A549 (cell line): ENCODE results near the gene TCEA3. TPM values are rescaled to one million over a fixed set of nuclear protein-coding genes. Genes with fewer than 3 reads are reported as not detected.

Source experiments
- ATAC-seq, 2 experiments: fragments of 200-7000 bp in 1 of 2; fragments of >200 bp in 1 of 2; cut with Nextera tagmentation in 1 of 2; cut with Tn5 transposase in 1 of 2; 3 replicates each; pipeline versions ENCODE4 v1.8.0 to v1.9.1; 2018 to 2020; ENCODE audit warnings: mild to moderate bottlenecking in 1 of 2, moderate library complexity in 1 of 2
- CTCF ChIA-PET: fragments of 300-600 bp; sonication (Branson Sonifier 250); formaldehyde crosslinking; extraction: SDS; loops from one replicate; lab custom pipeline; 2021; ENCODE audit warnings: antibody characterized with exemption, inconsistent platforms; lab: Yijun Ruan, JAX
- POLR2A ChIA-PET: fragments of 350-600 bp; formaldehyde crosslinking; extraction: SDS; loops from one replicate; lab custom pipeline; 2021; ENCODE audit warnings: antibody characterized with exemption, inconsistent platforms; lab: Yijun Ruan, JAX
- DNase-seq, 2 experiments: peaks; one replicate each; pipeline versions ENCODE4 v3.0.0 to v3.0.0-alpha.2; 2011 to 2016; ENCODE audit warnings: low read depth in 1 of 2, low spot score in 1 of 2
- FAIRE-seq: peaks from 2 replicates; lab custom pipeline; 2011; peaks lifted over from hg19 to GRCh38; lab: Jason Lieb, UNC
- H3K27ac ChIP-seq, 2 experiments: fragments of >200 bp; sonication (Bioruptor Twin); formaldehyde crosslinking; 3 replicates each; pipeline ENCODE4 v1.5.1; 2016 to 2017
- H3K4me1 ChIP-seq: fragments of >200 bp; sonication (Bioruptor Twin); formaldehyde crosslinking; 3 replicates; pipeline ENCODE4 v1.6.1; 2016
- H3K4me2 ChIP-seq: fragments of >200 bp; sonication (Bioruptor Twin); formaldehyde crosslinking; 3 replicates; pipeline ENCODE4 v1.6.1; 2016
- H3K4me3 ChIP-seq: fragments of >200 bp; sonication (Bioruptor Twin); formaldehyde crosslinking; 3 replicates; pipeline ENCODE4 v1.5.1; 2016
- H3K9me3 ChIP-seq: fragments of >200 bp; sonication (Bioruptor Twin); formaldehyde crosslinking; 3 replicates; pipeline ENCODE4 v1.6.1; 2016
- ATOH8 ChIP-seq: fragments of 250-450 bp; sonication (Bioruptor Pico); IDR thresholded peaks from 2 replicates; pipeline ENCODE4 v1.5.0; 2020; ENCODE audit warnings: low read depth, mild to moderate bottlenecking, moderate library complexity
- BHLHE40 ChIP-seq: IDR thresholded peaks from 2 replicates; pipeline ENCODE4 v1.6.1; 2012; ENCODE audit warnings: low read depth, low read length, inconsistent platforms
- CBX2 ChIP-seq: fragments of 200-600 bp; sonication (generic); IDR thresholded peaks from 2 replicates; pipeline ENCODE4 v1.6.1; 2016; ENCODE audit warnings: low read depth, mild to moderate bottlenecking, borderline replicate concordance
- CEBPB ChIP-seq, 2 experiments: fragments of >200 bp in 1 of 2; sonication (Bioruptor Twin) in 1 of 2; formaldehyde crosslinking in 1 of 2; IDR thresholded peaks; 2 replicates each; pipeline ENCODE4 v1.6.1; 2012 to 2016
- CHD2 ChIP-seq: fragments of 150-350 bp; IDR thresholded peaks from 2 replicates; pipeline ENCODE4 v1.6.1; 2014; ENCODE audit warnings: low read length; ENCODE audit not compliant: partially characterized antibody
- EHF ChIP-seq: fragments of 250-450 bp; sonication (Bioruptor Pico); IDR thresholded peaks from 2 replicates; pipeline ENCODE4 v1.5.0; 2020; ENCODE audit warnings: mild to moderate bottlenecking
- EHMT2 ChIP-seq: fragments of 200-600 bp; sonication (generic); IDR thresholded peaks from 2 replicates; pipeline ENCODE4 v1.6.1; 2016; ENCODE audit warnings: antibody characterized with exemption, low read depth, mild to moderate bottlenecking, moderate library complexity
- ESRRA ChIP-seq: fragments of 150-350 bp; IDR thresholded peaks from 2 replicates; pipeline ENCODE4 v1.6.1; 2014; ENCODE audit warnings: mild to moderate bottlenecking, low read length, borderline replicate concordance
- FOSL2 ChIP-seq, 2 experiments: fragments of 450-650 bp in 1 of 2; fragments of >200 bp in 1 of 2; sonication (Bioruptor Twin) in 1 of 2; formaldehyde crosslinking; IDR thresholded peaks; 2 replicates each; pipeline versions ENCODE4 v1.5.0 to v1.6.1; 2016 to 2020; ENCODE audit warnings: mild to moderate bottlenecking in 1 of 2, moderate library complexity in 1 of 2
- FOXS1 ChIP-seq: fragments of 250-450 bp; sonication (Bioruptor Pico); IDR thresholded peaks from 2 replicates; pipeline ENCODE4 v1.5.0; 2020; ENCODE audit warnings: mild to moderate bottlenecking, moderate library complexity
- GATA3 ChIP-seq: IDR thresholded peaks from 2 replicates; pipeline ENCODE4 v1.6.1; 2012; ENCODE audit warnings: borderline replicate concordance
- HDAC2 ChIP-seq: fragments of 200-600 bp; sonication (generic); IDR thresholded peaks from 2 replicates; pipeline ENCODE4 v1.6.1; 2016
- HES2 ChIP-seq: fragments of >200 bp; sonication (Bioruptor Twin); formaldehyde crosslinking; IDR thresholded peaks from 2 replicates; pipeline ENCODE4 v1.6.1; 2016
- HOXA7 ChIP-seq: fragments of 250-450 bp; sonication (Bioruptor Pico); IDR thresholded peaks from 2 replicates; pipeline ENCODE4 v1.5.0; 2020; ENCODE audit warnings: mild to moderate bottlenecking, moderate library complexity
- JUNB ChIP-seq: fragments of >200 bp; sonication (Bioruptor Twin); formaldehyde crosslinking; IDR thresholded peaks from 2 replicates; pipeline ENCODE4 v1.6.1; 2016
- KDM5A ChIP-seq: fragments of 200-600 bp; sonication (generic); IDR thresholded peaks from 2 replicates; pipeline ENCODE4 v1.6.1; 2016; ENCODE audit warnings: antibody characterized with exemption, mild to moderate bottlenecking
- MAFK ChIP-seq: fragments of 450-650 bp; IDR thresholded peaks from 2 replicates; pipeline ENCODE4 v1.6.1; 2014; ENCODE audit not compliant: partially characterized antibody
- MYC ChIP-seq: IDR thresholded peaks from 2 replicates; pipeline ENCODE4 v1.6.1; 2012; ENCODE audit warnings: mild to moderate bottlenecking, inconsistent platforms, low read length, improper control_type of control experiment, borderline replicate concordance
- NR3C1 ChIP-seq: fragments of >200 bp; sonication (Bioruptor Twin); formaldehyde crosslinking; IDR thresholded peaks from 3 replicates; pipeline ENCODE4 v1.6.1; 2017
- PHF8 ChIP-seq: fragments of 200-600 bp; sonication (generic); IDR thresholded peaks from 2 replicates; pipeline ENCODE4 v1.6.1; 2016; ENCODE audit warnings: low read depth, mild to moderate bottlenecking, antibody characterized with exemption, moderate library complexity, borderline replicate concordance
- RARB ChIP-seq: fragments of 250-450 bp; sonication (Bioruptor Pico); IDR thresholded peaks from 2 replicates; pipeline ENCODE4 v1.8.0; 2021; ENCODE audit warnings: mild to moderate bottlenecking, moderate library complexity
- RCOR1 ChIP-seq: fragments of 150-350 bp; IDR thresholded peaks from 2 replicates; pipeline ENCODE4 v1.6.1; 2014; ENCODE audit warnings: antibody characterized with exemption, low read length, low read depth
- REST ChIP-seq: fragments of 200-600 bp; sonication (generic); IDR thresholded peaks from 2 replicates; pipeline ENCODE4 v1.6.1; 2016; ENCODE audit warnings: antibody characterized with exemption, mild to moderate bottlenecking, moderate library complexity
- ZC3H11A ChIP-seq: fragments of 450-650 bp; IDR thresholded peaks from 2 replicates; pipeline ENCODE4 v1.6.1; 2014; ENCODE audit warnings: antibody characterized with exemption, mild to moderate bottlenecking
- WGBS: methylation state at CpG from one replicate; pipeline ENCODE4 v1.1.6; 2017; ENCODE audit errors: missing lambda C conversion rate; 5-methylcytosine and 5-hydroxymethylcytosine counted together
- polyA plus RNA-seq, 4 experiments: library from polyadenylated mRNA; depleted of rRNA in 3 of 4; stranded (reverse); fragments of >200 nt; fragmentation: RNase III in 1 of 4; extraction: RNeasy Plus Mini Kit Qiagen cat#74134 plus additional on column Dnase treatment in 1 of 4; gene quantifications; 2 replicates in 3 of 4; 3 replicates in 1 of 4; pipeline ENCODE4 v1.2.3, GENCODE V29; 2011 to 2017

Gene TCEA3
- polyA plus RNA-seq, 2 of the 4 experiments (the other 2 are of a cell fraction), result 0.58 TPM

GRCh38 chr1:23339632-23340031, 84.9 kb downstream of the TCEA3 start (continued):
- TF ChIP-seq CEBPB (IDR thresholded peaks at IDR 0.05) (no peak), MYC (no peak), ZC3H11A (no peak), RCOR1 (no peak)

- H3K4me2 ChIP-seq, result no peak overlapping the region
- ATAC-seq (no peak), FAIRE-seq (no peak), DNase-seq (no peak)
- no peaks in the 10 kb centered on the region for H3K9me3 ChIP-seq
- no peak overlapping the region for H3K4me3 ChIP-seq
- WGBS, result 89% methylated on average over 2 of the region's 2 CpGs
- ChIA-PET CTCF (interaction anchor here (1.3 to 2.9 kb wide), 2 partner anchors 35 to 66 kb away, joined by 6 to 8 read pairs; no protein-coding TSS in a partner anchor), POLR2A (no interaction called here)
- TF ChIP-seq ESRRA, result no peak
- TF ChIP-seq JUNB, result no peak
- no peak for TF ChIP-seq RARB (CRISPR knock-in tag)
- no peak for TF ChIP-seq KDM5A
- TF ChIP-seq BHLHE40, result no peak
- TF ChIP-seq MAFK, result no peak
- no peak for TF ChIP-seq HDAC2
- TF ChIP-seq ATOH8 (CRISPR knock-in tag), result no peak
- no peak for TF ChIP-seq CBX2
- TF ChIP-seq GATA3, result no peak
- peaks cover 39% of the 10 kb centered on the region; the same call in 2 of the 3 replicates for H3K4me1 ChIP-seq
- no peak overlapping the region for H3K27ac ChIP-seq
These were observed 86.7 kb downstream of the TCEA3 start for GRCh38 chr1:23337869-23338268.

GRCh38 chr1:23331713-23332112, 92.8 kb downstream of the TCEA3 start:
- no peaks in the 10 kb centered on the region for H3K9me3 ChIP-seq
- H3K4me1 ChIP-seq, result peaks cover 22% of the 10 kb centered on the region; the same call in 2 of the 3 replicates
- H3K4me3 ChIP-seq, result no peak overlapping the region
- no peak overlapping the region for H3K27ac ChIP-seq
- ChIA-PET CTCF (interaction anchor here (0.7 to 1.8 kb wide), 2 partner anchors 9 to 72 kb away, joined by 4 to 10 read pairs; no protein-coding TSS in a partner anchor), POLR2A (no interaction called here)
- TF ChIP-seq EHMT2 (no peak), ATOH8 (CRISPR knock-in tag) (no peak), RCOR1 (no peak), FOSL2 (IDR thresholded peaks at IDR 0.05) (no peak), FOSL2 (CRISPR knock-in tag; IDR thresholded peaks at IDR 0.05) (no peak), HOXA7 (CRISPR knock-in tag) (no peak), FOXS1 (CRISPR knock-in tag) (no peak), HES2 (no peak), PHF8 (no peak), REST (no peak), EHF (CRISPR knock-in tag) (no peak), NR3C1 (no peak), CHD2 (no peak)
- ATAC-seq, result peak in 1 of 2 experiments; percentile 39; a peak in 2 of 6 replicates
- 94% methylated on average over 8 of the region's 8 CpGs for WGBS
- H3K4me2 ChIP-seq, result no peak overlapping the region
- DNase-seq, result no peak
- FAIRE-seq, result no peak
